GM18502 (cell line): ENCODE data around the gene LHX1.

Source experiments
- ATAC-seq: cut with Tn5 transposase; IDR thresholded peaks from one replicate; pipeline ENCODE4 v1.9.1; 2021; ENCODE audit warnings: mild to moderate bottlenecking; ENCODE audit not compliant: unreplicated experiment, poor library complexity

Gene LHX1

DNA sequence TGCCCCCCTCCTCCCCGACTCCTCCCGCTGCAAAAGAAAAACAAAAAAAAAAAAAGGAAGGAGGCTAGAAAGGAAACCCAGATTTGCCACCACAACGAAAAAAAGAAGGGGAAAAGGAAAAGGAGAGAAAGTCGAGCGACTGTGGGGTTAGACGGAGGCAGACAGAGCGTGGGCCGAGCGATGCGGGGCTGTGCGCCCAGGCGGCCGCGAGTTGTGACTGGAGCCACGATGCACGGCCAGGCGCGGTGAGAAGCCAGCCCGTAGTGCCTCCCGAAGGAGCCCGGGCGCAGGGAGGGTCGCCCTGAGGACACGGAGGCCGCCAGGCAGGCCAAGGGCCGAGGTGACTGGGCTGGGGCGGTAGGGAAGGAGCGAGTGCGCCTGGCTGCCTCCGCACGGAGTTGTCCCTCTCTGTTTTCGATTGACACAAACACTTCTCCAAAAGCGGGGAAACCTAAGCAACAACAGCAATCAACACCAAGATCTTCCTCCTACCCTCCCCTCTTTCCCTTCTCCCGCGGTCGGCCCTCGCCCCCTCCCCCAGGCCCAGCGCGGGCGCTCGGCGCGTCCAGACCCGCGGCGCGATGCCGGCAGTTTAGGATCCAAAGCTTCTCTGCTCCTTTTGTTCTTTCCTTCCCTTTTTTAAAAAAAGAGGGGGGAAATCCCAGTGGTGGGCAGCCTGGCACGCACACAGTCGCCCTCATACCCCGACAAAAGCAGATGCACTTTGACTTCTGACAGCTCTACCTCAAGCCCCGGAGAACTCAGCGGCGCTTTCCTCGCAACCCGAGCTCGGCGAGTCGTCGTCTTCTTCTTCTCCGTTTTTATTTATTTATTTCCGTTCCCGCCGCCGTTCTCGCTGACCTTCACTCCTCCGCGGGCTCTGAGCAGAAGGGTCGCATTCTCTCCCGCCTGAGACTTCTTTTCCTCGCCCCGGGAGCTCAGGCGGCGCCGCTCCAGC, at the start of gene LHX1:
LHX1 (plus strand) TSS at position 475 of the 958 bp plus-strand sequence. CDS start 723 bp downstream, outside the sequence.
- no peak for ATAC-seq

DNA sequence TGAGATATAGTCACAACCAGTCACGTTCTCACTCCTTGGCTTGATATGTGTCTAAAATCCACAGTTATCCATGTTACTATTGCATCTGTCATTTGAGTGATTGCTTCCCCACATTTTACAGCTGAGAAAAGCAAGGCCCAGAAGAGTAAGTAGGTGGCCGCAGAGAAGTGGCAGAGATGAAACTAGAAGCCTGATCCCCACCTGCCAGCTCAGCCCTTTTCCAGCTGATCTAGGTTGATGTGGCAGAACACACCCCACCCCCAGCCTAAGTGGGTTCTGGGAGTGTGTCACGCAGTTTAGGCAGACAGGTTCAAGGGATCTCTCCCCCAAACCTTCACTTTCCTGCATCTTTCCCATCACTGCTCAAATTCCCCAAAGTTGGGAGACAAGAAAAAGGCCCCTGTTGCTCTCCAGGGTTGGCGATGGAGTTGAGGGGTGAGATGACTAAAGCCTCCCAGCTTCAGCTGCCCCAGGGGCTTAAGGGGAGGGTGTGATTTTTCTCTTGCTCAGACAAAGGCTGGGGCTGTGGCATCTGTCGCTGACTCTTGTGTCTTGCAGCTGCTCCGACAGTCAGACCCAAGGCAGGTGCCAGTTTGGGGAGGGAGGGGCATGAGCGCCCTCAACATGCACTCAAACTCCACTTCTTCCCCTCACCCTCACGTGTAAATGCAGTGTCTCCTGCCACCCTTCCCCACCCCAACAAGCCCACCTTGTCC, 48.9 kb upstream of the LHX1 start:
- ATAC-seq = no peak

DNA sequence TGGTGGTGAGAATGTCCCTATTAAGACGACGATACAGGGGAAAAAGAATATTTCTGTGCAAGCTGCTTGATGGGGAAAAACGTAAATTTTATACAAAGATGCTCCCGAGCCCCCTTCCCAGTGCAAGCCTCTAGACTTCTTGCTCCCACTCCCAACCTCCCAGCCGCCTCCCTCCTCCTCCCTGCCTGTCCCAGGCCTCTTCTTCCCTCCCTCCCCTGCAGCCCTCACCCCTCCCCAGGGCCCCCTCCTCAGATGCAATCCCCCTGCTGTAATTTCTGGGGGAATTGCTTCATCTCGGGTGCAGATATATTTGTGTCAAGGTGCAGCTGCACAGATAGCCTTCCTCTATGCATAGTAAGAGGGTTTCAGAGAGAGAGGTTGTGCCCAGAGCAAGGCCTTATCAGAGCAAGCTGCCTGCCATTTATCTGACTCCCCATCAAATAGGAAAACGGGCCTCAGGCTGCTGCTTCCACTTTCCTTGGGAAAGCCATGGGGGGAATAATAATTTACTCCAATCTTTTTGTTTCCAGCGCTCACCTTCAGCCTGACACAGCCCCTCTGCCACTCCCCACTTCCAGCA, 47.4 kb upstream of the LHX1 start:
- ATAC-seq = no peak

DNA sequence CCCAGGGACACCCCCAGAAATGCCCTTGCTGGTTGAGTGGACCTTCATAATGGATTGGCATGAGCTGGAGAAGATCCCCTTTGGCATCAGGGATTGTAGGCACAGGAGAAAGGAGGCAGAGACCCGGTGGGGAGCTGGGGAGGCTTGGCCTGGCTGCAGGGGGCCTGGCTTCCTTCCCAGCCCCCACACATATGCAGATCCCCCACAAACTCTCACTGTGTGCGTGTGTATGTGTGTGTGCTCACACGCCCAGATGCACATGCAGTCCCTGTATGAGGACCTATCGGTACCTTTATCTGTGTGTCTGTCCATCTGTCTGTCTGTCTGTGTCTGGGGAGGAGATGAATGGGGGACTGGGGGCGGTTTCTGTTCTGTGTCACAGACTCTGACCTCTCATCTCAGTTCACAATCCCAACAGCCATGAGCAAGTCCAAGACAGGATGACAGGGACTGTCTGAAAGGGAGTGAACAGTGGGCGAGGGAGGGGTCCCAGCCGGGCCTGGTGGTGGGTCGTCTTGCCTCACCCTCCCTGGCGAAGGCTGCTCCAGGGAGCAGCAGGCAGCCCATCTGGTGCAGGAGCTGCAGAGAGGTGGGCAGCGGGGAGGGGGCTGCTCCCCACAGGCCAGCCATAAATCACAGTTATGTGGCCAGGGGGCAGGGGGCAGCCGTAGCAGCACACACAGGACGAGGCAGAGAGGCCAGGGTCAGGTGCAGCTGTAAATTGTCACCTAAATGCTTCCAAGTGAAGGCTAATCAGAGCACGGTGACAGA, 46.7 kb upstream of the LHX1 start:
- ATAC-seq = no peak

DNA sequence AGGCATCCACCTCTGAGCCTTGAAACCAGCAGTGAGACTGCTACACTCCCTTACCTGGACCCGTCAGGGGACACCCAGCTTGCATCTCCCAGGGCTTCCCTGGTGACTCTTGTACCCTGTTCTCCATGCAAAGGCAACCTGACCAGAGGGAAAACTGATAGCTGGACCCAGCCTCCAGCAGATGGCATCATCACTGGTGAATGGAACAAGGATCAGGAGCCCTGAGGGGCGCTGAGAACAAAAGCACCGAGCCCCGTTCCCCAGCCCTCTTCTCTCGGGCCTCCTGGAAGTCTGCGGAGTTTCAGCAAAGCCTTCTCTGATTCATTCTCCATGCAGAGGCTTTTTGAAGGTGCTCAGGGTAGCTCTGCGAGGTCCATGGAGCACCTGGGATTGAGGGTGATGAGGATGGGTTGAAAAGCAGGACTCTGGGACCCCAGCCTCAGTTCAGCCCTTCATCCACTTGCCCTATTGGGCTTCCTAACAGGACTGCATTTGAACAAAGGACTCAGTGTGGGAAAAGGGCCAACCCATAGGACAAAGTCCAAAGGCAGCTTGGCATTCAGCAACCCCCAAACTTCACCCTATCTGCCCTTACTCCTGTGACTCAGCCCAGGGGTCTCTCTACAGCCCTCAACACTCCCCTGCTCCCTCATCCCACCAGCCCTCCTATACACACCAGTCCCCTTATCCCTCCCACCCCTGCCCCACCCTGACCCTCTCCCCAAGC, 45.0 kb upstream of the LHX1 start:
- no peak for ATAC-seq

DNA sequence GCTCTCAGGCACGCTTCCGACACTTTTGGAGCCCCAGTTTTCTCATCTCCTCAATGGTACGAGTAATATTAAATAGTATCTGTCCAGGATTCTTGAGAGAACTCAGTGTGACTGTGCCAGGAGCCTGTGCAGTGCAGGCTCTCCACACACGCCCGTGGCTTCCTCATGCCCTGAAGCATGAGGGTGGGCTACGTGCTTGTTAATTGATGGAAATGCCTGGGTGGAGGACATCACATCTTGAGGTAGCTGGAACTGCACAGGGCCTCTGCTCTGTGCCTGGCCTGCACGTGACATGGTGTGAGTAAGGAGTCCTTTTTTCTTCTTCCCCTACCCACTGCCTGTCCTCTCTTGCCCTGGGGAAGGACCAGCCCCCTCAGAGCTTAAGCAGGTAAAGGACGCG, 43.1 kb upstream of the LHX1 start:
- no peak for ATAC-seq

DNA sequence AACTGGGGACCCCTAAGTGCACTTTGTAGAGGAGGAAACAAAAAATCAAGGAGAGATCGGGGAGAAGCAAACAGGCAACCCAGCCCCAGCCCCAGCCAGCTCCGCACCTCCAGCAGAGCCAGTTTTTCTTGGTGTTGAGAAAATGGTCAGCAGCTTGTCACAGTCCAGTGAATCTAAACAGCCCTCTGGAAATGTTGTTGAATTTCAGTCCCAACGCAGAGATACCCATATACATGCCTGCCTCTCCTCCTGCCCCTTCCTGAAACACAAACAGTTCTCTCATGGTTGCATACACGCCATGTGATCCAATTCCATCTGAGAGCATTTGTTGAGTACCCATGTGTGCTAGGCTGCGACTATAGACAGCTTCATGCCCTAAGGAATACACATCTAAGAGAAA, 42.4 kb upstream of the LHX1 start:
- ATAC-seq = no peak

DNA sequence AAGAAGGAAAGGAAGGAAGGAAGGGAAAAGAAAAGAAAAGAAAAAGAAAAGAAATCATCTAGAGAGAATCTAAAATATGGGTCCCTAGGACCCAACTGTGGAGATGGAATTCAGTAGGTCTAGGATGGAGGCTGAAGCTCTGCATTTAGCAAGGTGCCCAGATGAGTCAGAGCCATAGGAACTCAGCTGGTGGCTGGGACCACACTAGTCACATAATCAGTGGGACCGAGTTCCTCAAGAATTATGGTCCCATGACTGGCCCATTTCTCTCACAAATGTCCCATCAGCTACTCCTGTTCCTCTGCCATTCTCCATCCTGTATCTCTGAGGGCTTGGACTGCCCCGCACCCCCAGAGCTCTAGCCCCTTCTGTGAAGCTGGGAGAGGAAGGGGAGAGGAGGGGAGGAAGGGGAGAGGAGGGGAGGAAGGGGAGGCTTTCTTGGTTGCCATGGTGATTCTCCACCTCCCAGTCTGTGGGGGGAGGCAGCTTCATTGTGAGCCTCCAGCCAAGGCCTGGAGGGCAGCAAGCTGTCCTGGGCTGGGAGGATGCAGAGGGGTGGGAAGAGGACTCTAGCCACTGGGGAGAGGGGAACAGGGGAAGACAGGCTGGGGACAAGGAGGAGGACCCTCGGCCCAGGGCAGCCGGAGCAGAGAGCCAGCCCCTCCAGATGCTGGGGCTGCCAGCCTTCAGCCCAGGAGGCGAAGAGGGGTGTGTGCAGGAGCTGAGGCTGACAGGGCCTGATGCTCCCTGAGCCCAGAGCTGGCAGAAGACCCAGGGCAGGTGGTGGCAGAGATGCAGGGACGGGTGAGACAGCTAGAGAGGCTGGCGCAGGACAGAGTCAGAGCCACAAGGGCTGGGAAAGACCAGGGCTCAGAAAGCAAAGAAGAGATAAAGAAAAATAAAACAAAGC, 37.8 kb upstream of the LHX1 start:
- ATAC-seq = no peak

DNA sequence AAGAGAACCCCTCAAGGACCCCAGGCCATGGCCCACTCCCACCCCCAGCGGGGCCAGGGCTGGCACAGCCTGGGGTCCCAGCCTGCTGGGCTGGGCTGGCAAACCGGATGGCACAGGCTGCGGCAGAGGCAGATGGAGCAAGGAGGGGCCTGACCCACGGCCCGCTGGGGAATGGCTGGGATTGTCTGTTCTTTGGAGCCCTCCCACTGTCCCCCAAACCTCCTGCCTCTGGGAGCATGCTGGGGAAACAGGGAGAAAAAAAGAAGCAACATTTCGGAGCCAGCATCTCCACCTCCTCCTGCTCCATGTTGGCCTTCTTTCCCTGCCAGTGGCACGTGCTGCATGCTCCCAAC, 37.1 kb upstream of the LHX1 start:
- no peak for ATAC-seq

DNA sequence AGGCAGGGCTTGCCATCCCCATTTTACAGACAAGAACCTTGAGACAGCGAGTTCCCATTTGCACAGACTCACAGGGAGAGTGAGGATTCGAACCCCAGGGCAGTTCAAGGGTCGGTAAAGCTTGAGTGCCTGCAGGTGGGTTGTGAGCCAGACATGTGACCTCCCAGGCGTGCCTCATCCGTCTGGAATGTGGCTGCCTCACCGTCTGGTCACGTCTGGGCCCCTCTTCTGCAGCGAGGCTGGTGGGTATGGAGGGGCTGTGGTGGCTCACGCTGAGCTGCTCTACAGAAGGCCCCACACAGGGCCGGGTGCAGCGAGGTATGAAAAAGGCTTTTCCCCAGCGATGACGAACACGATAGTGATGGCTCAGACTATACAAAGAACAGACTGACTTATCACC, 35.8 kb upstream of the LHX1 start:
- ATAC-seq = no peak

DNA sequence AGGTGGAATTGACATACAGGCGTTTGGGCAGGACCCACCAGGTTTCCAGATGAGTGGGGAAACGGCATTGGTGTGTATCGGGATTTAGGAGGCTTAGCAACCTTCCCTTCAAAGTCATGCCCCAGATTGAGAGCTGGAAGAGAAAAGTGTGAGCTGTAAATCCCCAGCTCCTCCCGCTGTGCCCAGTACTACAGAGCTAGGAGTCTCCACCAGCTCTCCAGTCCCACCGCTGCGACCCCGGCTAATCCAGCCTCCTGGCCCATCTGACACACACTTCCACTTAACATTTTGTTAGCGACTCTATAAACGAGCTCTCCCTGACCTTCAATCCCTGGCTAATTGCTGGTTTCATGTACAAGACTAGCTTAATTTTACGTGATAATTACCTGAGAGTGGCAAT, 29.9 kb upstream of the LHX1 start:
- no peak for ATAC-seq

DNA sequence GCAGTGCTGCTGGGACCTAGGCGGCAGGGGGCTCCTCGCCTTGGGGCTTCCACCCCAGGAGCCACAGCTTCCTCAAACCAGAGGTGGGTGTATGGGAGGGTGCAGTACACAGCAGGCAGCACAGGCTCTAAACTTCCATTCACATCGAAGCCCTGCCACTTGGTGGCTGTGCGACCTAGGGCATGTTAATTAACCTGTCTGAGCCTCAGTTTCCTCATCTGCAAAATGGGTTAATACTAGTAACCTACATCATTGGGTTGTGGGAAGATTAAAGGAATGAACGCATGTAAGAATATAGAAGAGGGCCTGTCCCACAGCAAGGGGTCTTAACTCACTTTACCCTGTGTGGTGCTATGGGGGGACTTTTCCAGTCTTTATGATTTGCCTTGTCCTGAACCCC, 26.8 kb upstream of the LHX1 start:
- ATAC-seq = no peak

DNA sequence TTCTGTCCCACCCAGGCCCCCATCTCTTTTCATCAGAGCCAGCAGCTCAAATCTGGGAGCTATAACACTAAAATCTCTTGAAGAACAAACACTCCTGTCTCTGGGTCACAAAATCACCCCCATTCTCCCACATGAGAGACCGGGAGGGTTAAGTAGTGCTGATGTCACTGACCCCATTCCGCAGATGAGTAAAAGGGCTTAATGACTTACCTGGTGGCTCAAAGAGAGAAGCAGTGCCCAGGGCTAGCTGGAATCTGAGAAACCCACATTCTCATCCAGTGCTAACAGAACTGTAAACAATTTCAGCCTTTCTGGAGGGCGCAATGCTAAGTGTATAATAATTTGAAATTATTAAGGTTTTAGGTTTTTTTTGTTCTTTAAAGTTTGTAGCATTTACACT, 26.3 kb upstream of the LHX1 start:
- ATAC-seq = no peak

DNA sequence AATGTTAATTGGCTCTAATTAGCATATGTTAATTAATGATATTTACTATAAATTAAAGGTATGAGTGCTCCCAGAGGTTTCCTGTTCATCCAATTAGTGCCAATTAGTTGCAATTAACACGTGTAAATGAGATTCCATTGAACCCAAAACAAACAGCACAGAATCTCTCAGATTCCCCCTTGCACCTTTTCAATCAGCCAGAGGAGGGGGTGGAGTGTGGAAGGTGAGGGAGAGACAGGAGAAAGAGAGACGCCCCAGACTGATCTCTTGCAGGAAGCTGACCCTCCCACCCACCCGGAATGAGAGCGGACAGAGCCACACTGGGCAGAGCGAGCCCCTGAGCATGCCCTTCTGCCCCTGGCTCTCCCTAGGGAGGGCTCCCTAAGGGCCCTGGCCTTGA, 24.1 kb upstream of the LHX1 start:
- ATAC-seq = no peak

DNA sequence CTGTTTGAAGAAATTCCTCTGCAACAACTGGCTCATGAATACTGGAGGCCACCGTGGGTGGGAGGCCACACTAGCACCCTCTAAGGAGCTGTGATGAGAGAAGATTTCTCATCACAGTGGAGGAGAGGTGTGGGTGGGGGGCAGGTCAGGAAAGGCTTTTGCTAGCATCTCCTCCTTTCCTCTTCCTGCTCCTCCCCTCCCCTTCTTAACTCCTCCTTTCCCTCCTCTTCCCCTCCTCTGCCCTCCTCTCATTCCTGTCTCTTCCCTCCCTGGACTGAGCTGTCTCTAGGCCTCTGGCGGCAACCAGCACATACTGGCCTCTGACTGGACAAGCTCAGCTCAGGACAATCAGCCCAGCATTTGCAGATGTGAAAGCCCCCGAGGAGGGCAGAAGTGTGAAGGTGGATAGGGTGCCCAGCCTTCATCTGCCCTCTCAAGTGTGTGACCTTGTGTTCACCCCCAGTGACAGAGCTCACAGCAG, 19.0 kb upstream of the LHX1 start:
- ATAC-seq = no peak

DNA sequence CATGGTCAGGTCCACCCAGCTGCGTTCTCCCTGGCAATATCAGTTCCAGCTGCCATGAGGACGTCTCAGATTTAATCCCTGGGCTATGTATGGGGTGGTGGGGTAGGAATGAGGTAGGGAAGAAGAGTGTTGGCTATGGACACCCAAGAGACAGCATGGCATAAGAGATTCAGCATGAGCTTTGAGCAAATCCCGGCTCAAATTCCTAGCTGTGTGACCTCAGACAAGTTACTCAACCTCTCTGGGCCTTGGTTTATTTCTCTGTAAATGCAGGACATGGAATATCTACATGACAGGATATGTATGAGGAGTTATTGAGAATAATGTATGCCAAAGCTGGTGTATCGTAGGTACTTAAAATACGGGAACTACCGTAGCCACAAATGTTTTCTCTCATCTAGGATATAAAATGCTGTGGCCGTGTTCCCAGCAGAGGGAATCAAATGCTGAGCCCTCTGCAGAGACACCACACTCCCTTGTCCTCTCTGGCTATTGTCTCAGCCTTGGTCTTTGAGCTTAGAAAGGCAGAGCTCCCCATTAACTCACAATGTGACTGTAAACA, 17.8 kb upstream of the LHX1 start:
- no peak for ATAC-seq

DNA sequence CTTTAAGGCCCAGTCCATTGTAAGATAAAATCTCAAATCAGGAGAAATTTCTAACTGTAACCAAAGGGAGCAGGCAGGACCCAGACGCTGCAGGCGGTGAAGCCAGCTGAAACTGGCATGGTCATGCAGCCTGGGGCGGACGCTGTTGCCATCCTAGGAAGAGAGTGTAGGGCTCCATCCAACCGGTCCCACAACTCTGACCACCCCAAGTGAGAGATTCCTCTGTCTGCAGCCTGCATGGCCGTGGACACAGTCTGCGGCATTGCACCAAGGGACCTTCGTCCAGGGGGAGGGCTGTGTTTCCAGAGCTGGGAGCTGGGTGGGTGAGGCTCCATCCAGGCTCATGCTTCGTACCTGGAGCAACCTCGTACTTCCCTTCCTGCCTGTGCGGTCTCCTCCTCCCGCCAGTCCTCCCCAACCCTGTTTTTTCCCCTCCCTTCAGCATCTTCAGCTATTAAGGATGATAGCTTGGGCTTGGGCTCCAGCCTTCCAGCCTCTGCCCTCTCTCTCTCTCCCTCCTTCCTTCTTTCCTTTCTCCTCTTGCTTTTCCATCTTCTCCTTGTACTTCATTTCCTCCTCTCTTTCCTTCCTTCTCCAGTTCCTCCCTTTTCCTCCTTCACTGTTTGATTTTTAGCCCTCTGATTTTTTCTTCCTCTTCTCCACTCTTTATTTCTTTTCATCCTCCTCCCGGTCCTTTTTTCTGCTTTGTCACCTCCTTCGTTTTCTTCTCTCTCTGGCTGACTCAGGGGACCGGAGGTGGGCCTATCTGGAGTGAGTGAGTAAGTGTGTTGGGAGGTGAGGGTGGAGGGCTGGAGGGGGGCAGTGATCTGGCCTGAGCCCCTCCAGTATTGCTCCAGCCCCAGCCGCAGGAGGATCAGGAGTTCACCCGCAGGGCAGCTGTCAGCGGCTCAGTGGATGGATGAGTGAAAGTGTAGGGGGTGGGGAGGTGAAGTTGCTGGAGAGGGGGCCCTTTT, 17.0 kb upstream of the LHX1 start:
- ATAC-seq = no peak
